Hepatocyte (in vitro differentiated cells): ENCODE results near the gene PI4K2A.

ENCODE experiments used
- EZH2 ChIP-seq: fragments of 200-600 bp; sonication (generic); IDR thresholded peaks from 2 replicates; pipeline ENCODE4 v1.6.1; 2016; ENCODE audit warnings: antibody characterized with exemption, mild to moderate bottlenecking, borderline replicate concordance
- EZH2phosphoT487 ChIP-seq: fragments of 200-600 bp; sonication (generic); IDR thresholded peaks from one replicate; pipeline ENCODE4 v1.6.1; 2018; ENCODE audit warnings: antibody characterized with exemption, mild to moderate bottlenecking, low read depth, moderate library complexity; ENCODE audit not compliant: unreplicated experiment, severe bottlenecking
- TF ChIP-seq, protein P1 (sequence below): fragments of 200-600 bp; sonication (generic); IDR thresholded peaks from 2 replicates; pipeline ENCODE4 v1.5.1; 2016; ENCODE audit warnings: antibody characterized with exemption, mild to moderate bottlenecking; ENCODE audit not compliant: poor library complexity

- TF ChIP-seq, protein P1, sequence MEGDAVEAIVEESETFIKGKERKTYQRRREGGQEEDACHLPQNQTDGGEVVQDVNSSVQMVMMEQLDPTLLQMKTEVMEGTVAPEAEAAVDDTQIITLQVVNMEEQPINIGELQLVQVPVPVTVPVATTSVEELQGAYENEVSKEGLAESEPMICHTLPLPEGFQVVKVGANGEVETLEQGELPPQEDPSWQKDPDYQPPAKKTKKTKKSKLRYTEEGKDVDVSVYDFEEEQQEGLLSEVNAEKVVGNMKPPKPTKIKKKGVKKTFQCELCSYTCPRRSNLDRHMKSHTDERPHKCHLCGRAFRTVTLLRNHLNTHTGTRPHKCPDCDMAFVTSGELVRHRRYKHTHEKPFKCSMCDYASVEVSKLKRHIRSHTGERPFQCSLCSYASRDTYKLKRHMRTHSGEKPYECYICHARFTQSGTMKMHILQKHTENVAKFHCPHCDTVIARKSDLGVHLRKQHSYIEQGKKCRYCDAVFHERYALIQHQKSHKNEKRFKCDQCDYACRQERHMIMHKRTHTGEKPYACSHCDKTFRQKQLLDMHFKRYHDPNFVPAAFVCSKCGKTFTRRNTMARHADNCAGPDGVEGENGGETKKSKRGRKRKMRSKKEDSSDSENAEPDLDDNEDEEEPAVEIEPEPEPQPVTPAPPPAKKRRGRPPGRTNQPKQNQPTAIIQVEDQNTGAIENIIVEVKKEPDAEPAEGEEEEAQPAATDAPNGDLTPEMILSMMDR = no peak
- no peak for TF ChIP-seq EZH2
- TF ChIP-seq EZH2phosphoT487 = no peak
Observed at GRCh38 chr10:97627731-97628130, 12.7 kb upstream of the PI4K2A start.
